Breast epithelium (tissue), 3 donors: ENCODE results near the gene VAT1L.

Source experiments
- POLR2A ChIP-seq: fragments of 450-650 bp; IDR thresholded peaks from one replicate; pipeline ENCODE4 v1.6.1; 2016; ENCODE audit warnings: antibody characterized with exemption, mild to moderate bottlenecking, moderate library complexity
- POLR2AphosphoS5 ChIP-seq, 3 donors: sonication (generic); formaldehyde crosslinking; IDR thresholded peaks; one replicate each; pipeline ENCODE4 v1.6.1; 2017; ENCODE audit warnings: antibody characterized with exemption in 3 of 3
- TF ChIP-seq, protein P1 (sequence below), 3 donors: fragments of 450-650 bp; IDR thresholded peaks; one replicate each; pipeline ENCODE4 v1.5.1; 2016 to 2017; ENCODE audit warnings: antibody characterized with exemption in 3 of 3, mild to moderate bottlenecking in 3 of 3, moderate library complexity in 3 of 3

DNA sequence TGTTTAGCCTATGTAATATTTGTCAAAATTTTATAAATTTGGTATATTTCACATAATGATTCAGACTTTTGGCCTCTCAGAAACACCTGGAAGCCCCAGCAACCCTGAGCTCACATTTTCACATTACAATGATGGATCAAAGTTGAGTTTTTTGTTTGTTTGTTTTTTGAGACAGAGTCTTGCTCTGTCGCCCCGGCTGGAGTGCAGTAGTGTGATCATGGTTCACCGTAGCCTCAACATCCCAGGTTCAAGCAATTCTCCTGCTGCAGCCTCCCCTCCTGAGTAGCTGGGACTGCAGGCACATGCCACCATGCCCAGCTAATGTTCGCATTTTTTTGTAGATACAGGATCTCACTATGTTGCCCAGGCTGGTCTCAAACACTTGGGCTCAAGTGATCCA is 10.6 kb upstream of the VAT1L start:
- TF ChIP-seq, protein P1, sequence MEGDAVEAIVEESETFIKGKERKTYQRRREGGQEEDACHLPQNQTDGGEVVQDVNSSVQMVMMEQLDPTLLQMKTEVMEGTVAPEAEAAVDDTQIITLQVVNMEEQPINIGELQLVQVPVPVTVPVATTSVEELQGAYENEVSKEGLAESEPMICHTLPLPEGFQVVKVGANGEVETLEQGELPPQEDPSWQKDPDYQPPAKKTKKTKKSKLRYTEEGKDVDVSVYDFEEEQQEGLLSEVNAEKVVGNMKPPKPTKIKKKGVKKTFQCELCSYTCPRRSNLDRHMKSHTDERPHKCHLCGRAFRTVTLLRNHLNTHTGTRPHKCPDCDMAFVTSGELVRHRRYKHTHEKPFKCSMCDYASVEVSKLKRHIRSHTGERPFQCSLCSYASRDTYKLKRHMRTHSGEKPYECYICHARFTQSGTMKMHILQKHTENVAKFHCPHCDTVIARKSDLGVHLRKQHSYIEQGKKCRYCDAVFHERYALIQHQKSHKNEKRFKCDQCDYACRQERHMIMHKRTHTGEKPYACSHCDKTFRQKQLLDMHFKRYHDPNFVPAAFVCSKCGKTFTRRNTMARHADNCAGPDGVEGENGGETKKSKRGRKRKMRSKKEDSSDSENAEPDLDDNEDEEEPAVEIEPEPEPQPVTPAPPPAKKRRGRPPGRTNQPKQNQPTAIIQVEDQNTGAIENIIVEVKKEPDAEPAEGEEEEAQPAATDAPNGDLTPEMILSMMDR (IDR thresholded peaks at IDR 0.05): no peak
- TF ChIP-seq POLR2AphosphoS5 (IDR thresholded peaks at IDR 0.05) (no peak), POLR2A (no peak)
